IMR-90 (cell line): ENCODE results near the gene FNTB. TPM values are rescaled to one million over a fixed set of nuclear protein-coding genes. Genes with fewer than 3 reads are reported as not detected.

Experiments
- ATAC-seq: fragments of 200-7000 bp; cut with Tn5 transposase; 2 replicates; pipeline ENCODE4 v1.9.1; 2020; ENCODE audit warnings: low read depth, mild to moderate bottlenecking, moderate library complexity
- BruUV-seq: library from RNA; stranded (reverse); fragments of 400-500 nt; replicated peaks from 2 replicates; lab custom pipeline; 2021; lab: Mats Ljungman, UMichigan
- CTCF ChIA-PET: fragments of 300-600 bp; formaldehyde crosslinking; extraction: SDS; loops from one replicate; lab custom pipeline; 2021; ENCODE audit warnings: antibody characterized with exemption; lab: Yijun Ruan, JAX
- POLR2A ChIA-PET: fragments of 300-600 bp; sonication (Branson Sonifier 250); formaldehyde crosslinking; loops from one replicate; lab custom pipeline; 2022; ENCODE audit warnings: antibody characterized with exemption; ENCODE audit not compliant: unreplicated experiment; lab: Charles Lee
- DNase-seq: peaks from one replicate; pipeline ENCODE4 v3.0.0; 2013
- H2AFZ ChIP-seq: replicated peaks from 2 replicates; pipeline ENCODE3; 2013; ENCODE audit warnings: low read length, mild to moderate bottlenecking; ENCODE audit not compliant: poor library complexity
- H2AK5ac ChIP-seq: 2 replicates; pipeline ENCODE4 v1.6.1; 2013; ENCODE audit warnings: low read depth, low read length, inconsistent platforms
- H2AK9ac ChIP-seq: replicated peaks from 2 replicates; pipeline ENCODE3; 2013; ENCODE audit warnings: mild to moderate bottlenecking, low read depth, low read length, moderate library complexity; ENCODE audit not compliant: poor library complexity
- H2BK120ac ChIP-seq: 2 replicates; pipeline ENCODE4 v1.6.1; 2013; ENCODE audit warnings: low read depth, low read length, inconsistent platforms
- H2BK15ac ChIP-seq: 3 replicates; pipeline ENCODE4 v1.6.1; 2013; ENCODE audit warnings: low read depth, low read length, inconsistent platforms
- H2BK20ac ChIP-seq: 2 replicates; pipeline ENCODE4 v1.6.1; 2013; ENCODE audit warnings: low read depth, mild to moderate bottlenecking, inconsistent platforms, low read length, moderate library complexity
- H2BK5ac ChIP-seq: 2 replicates; pipeline ENCODE4 v1.6.1; 2013; ENCODE audit warnings: mild to moderate bottlenecking, low read depth, low read length, inconsistent platforms; ENCODE audit not compliant: poor library complexity, severe bottlenecking
- H3K14ac ChIP-seq: replicated peaks from 2 replicates; pipeline ENCODE4 v1.6.1; 2013; ENCODE audit warnings: low read depth, low read length, inconsistent platforms
- H3K18ac ChIP-seq: 2 replicates; pipeline ENCODE4 v1.6.1; 2013; ENCODE audit warnings: low read depth, low read length, control low read depth
- H3K23ac ChIP-seq: 2 replicates; pipeline ENCODE4 v1.6.1; 2013; ENCODE audit warnings: low read depth, low read length, inconsistent platforms
- H3K27ac ChIP-seq: 2 replicates; pipeline ENCODE4 v1.5.1; 2013; ENCODE audit warnings: mild to moderate bottlenecking, control low read depth, low read length; ENCODE audit not compliant: insufficient read depth
- H3K27me3 ChIP-seq: 2 replicates; pipeline ENCODE4 v1.6.1; 2013; ENCODE audit warnings: low read length; ENCODE audit not compliant: control insufficient read depth, insufficient read depth
- H3K36me3 ChIP-seq: 2 replicates; pipeline ENCODE4 v1.6.1; 2013; ENCODE audit warnings: low read length, mixed read lengths; ENCODE audit not compliant: control insufficient read depth, insufficient read depth
- H3K4ac ChIP-seq: 2 replicates; pipeline ENCODE4 v1.6.1; 2013; ENCODE audit warnings: low read depth, low read length, inconsistent platforms
- H3K4me1 ChIP-seq: 2 replicates; pipeline ENCODE4 v1.6.1; 2013; ENCODE audit warnings: low read length, mixed read lengths; ENCODE audit not compliant: control insufficient read depth, insufficient read depth
- H3K4me2 ChIP-seq: 2 replicates; pipeline ENCODE4 v1.6.1; 2013; ENCODE audit warnings: low read depth, mild to moderate bottlenecking, control low read depth, low read length, moderate library complexity
- H3K4me3 ChIP-seq: 2 replicates; pipeline ENCODE4 v1.5.1; 2013; ENCODE audit warnings: low read depth, mild to moderate bottlenecking, control low read depth, low read length, moderate library complexity; ENCODE audit not compliant: insufficient read depth
- H3K56ac ChIP-seq: 2 replicates; pipeline ENCODE4 v1.6.1; 2013; ENCODE audit warnings: low read length, inconsistent platforms; ENCODE audit not compliant: insufficient read depth; ENCODE audit errors: extremely low read depth
- H3K79me1 ChIP-seq, 2 experiments: 2 replicates each; pipeline ENCODE4 v1.6.1; 2013; ENCODE audit warnings: low read length in 2 of 2, inconsistent platforms in 1 of 2, low read depth in 1 of 2
- H3K9ac ChIP-seq: 2 replicates; pipeline ENCODE4 v1.6.1; 2013; ENCODE audit warnings: low read depth, low read length, control low read depth
- H3K9me1 ChIP-seq: 2 replicates; pipeline ENCODE4 v1.6.1; 2013; ENCODE audit warnings: low read length, inconsistent platforms; ENCODE audit not compliant: insufficient read depth
- H3K9me3 ChIP-seq: 2 replicates; pipeline ENCODE4 v1.6.1; 2013; ENCODE audit warnings: low read length; ENCODE audit not compliant: control insufficient read depth, insufficient read depth
- H4K20me1 ChIP-seq: 2 replicates; pipeline ENCODE4 v1.6.1; 2013; ENCODE audit warnings: low read length, inconsistent platforms; ENCODE audit not compliant: insufficient read depth
- H4K5ac ChIP-seq: 2 replicates; pipeline ENCODE4 v1.6.1; 2013; ENCODE audit warnings: mild to moderate bottlenecking, low read depth, low read length, control low read depth
- H4K8ac ChIP-seq, 2 experiments: 2 replicates each; pipeline ENCODE4 v1.6.1; 2013; ENCODE audit warnings: low read depth in 2 of 2, low read length in 2 of 2, control low read depth in 1 of 2, inconsistent platforms in 1 of 2
- H4K91ac ChIP-seq: 2 replicates; pipeline ENCODE4 v1.6.1; 2013; ENCODE audit warnings: low read depth, low read length, inconsistent platforms; ENCODE audit not compliant: insufficient read depth
- BHLHE40 ChIP-seq: fragments of 150-350 bp; IDR thresholded peaks from 2 replicates; pipeline ENCODE4 v1.6.1; 2016; ENCODE audit warnings: mild to moderate bottlenecking, low read depth, low read length
- ELK1 ChIP-seq: fragments of 150-350 bp; IDR thresholded peaks from 2 replicates; pipeline ENCODE4 v1.6.1; 2016; ENCODE audit warnings: low read depth, mild to moderate bottlenecking, low read length, moderate library complexity, borderline replicate concordance
- MAFK ChIP-seq: IDR thresholded peaks from 2 replicates; pipeline ENCODE4 v1.6.1; 2012; ENCODE audit warnings: low read depth, low read length, improper control_type of control experiment
- MAZ ChIP-seq: IDR thresholded peaks from 2 replicates; pipeline ENCODE4 v1.6.1; 2012; ENCODE audit warnings: low read depth, mild to moderate bottlenecking, low read length, improper control_type of control experiment, moderate library complexity, borderline replicate concordance
- NFE2L2 ChIP-seq: fragments of 150-350 bp; IDR thresholded peaks from 2 replicates; pipeline ENCODE4 v1.6.1; 2016; ENCODE audit warnings: low read depth, mild to moderate bottlenecking, low read length
- RAD21 ChIP-seq: IDR thresholded peaks from 2 replicates; pipeline ENCODE4 v1.6.1; 2012; ENCODE audit warnings: low read length, improper control_type of control experiment
- RCOR1 ChIP-seq: IDR thresholded peaks from 2 replicates; pipeline ENCODE4 v1.6.1; 2012; ENCODE audit warnings: mild to moderate bottlenecking, low read length, improper control_type of control experiment; ENCODE audit not compliant: insufficient replicate concordance
- RFX5 ChIP-seq: IDR thresholded peaks from 2 replicates; pipeline ENCODE4 v1.8.0; 2012; ENCODE audit warnings: low read depth, mild to moderate bottlenecking, low read length, moderate library complexity
- WGBS, 2 experiments: methylation state at CpG; one replicate each; pipeline versions ENCODE4 v1.1.5 to v1.1.7; 2013; ENCODE audit warnings: missing lambda C conversion rate in 2 of 2; ENCODE audit not compliant: insufficient read length in 1 of 2; ENCODE audit errors: extremely low coverage in 2 of 2; 5-methylcytosine and 5-hydroxymethylcytosine counted together
- dilution Hi-C: fragments of 300-500 bp; cut with HindIII; formaldehyde crosslinking; loops from one replicate; pipeline ENCODE4 v1.14.3; 2018; ENCODE audit warnings: low sequenced_read_pairs; ENCODE audit not compliant: unreplicated experiment
- in situ Hi-C: fragments of 300-500 bp; cut with MboI; formaldehyde crosslinking; loops from 3 replicates; pipeline ENCODE4 v1.14.3; 2019; ENCODE audit warnings: low sequenced_read_pairs, inconsistent platforms, mixed read lengths
- intact Hi-C: fragments of 100-400 bp; cut with micrococcal nuclease; formaldehyde crosslinking; loops from 2 replicates; pipeline ENCODE4 v1.10.0; 2022
- polyA plus RNA-seq, 3 experiments: library from polyadenylated mRNA; depleted of rRNA; stranded (reverse); fragments of >200 nt; gene quantifications; 2 replicates each; pipeline ENCODE4 v1.2.3, GENCODE V29; 2012; ENCODE audit warnings: low replicate concordance in 1 of 3
- total RNA-seq: library from RNA; depleted of rRNA; stranded (reverse); fragments of >200 nt; gene quantifications from 2 replicates; pipeline ENCODE4 v1.2.3, GENCODE V29; 2012

The FNTB gene
- total and polyA plus RNA-seq, 2 of the 4 experiments (the other 2 are of a cell fraction), result 9.9 to 18.5 TPM

GRCh38 chr14:65012353-65012752 is 25.7 kb downstream of the FNTB start:
- Histone ChIP-seq H3K56ac (no peak overlapping the region), H3K9me3 (no peaks in the 10 kb centered on the region), H3K9ac (no peak overlapping the region), H2AK9ac (no peak overlapping the region), H3K23ac (no peak overlapping the region), H2BK5ac (no peak overlapping the region), H3K4me1 (no peaks in the 10 kb centered on the region), H3K27me3 (no peaks in the 10 kb centered on the region), H3K4me2 (no peak overlapping the region), H2AK5ac (no peak overlapping the region), H3K4ac (no peak overlapping the region), H2BK15ac (no peak overlapping the region), H3K27ac (no peak overlapping the region), H2AFZ (no peak overlapping the region), H3K4me3 (no peak overlapping the region), H4K91ac (no peak overlapping the region), H3K36me3 (peaks cover 17% of the 10 kb centered on the region), H3K14ac (no peak overlapping the region), H2BK20ac (no peak overlapping the region), H3K18ac (no peak overlapping the region), H4K8ac (no peak overlapping the region), H4K5ac (no peak overlapping the region), H4K20me1 (no peaks in the 10 kb centered on the region), H3K9me1 (no peaks in the 10 kb centered on the region; the same call in 1 of the 2 replicates), H2BK120ac (no peak overlapping the region), H3K79me1 (no peaks in the 10 kb centered on the region)
- CTCF ChIA-PET, result no interaction called here
- intact Hi-C loops (no loop called here), in situ Hi-C loops (no loop called here), dilution Hi-C loops (no loop called here)
- DNase-seq (no peak), ATAC-seq (no peak)
- POLR2A ChIA-PET, result no interaction called here
- WGBS, 2 experiments, result 100% methylated on average over 1 of the region's 4 CpGs; no CpG with 5 or more reads in 1 of the 2 experiments
- BruUV-seq, result no TSS peak
- TF ChIP-seq NFE2L2 (no peak), RFX5 (no peak), RAD21 (no peak), MAZ (no peak), ELK1 (no peak), RCOR1 (no peak), BHLHE40 (no peak), MAFK (no peak)
